Measurements from ENCODE around the gene WIPI1. TPM values are rescaled to one million over a fixed set of nuclear protein-coding genes. Genes with fewer than 3 reads are reported as not detected.

The WIPI1 gene
- total and polyA plus RNA-seq, 10 of the 15 experiments (the other 5 are each of a cell fraction or from before 2014, with no cell fraction given): 6.5 to 44.5 (median 26.2) TPM

- peak; percentile 78 for TF ChIP-seq KLF5 (IDR thresholded peaks at IDR 0.05; ENCODE audit: partially characterized antibody)
- TF ChIP-seq TAF1 (IDR thresholded peaks at IDR 0.05; ENCODE audit: borderline replicate concordance, low read depth, low read length): peak; percentile 58; the same call in 1 of the 2 replicates
- no peak for TF ChIP-seq SMC3 (IDR thresholded peaks at IDR 0.05; ENCODE audit: borderline replicate concordance, low read length)
- TF ChIP-seq, protein P1, sequence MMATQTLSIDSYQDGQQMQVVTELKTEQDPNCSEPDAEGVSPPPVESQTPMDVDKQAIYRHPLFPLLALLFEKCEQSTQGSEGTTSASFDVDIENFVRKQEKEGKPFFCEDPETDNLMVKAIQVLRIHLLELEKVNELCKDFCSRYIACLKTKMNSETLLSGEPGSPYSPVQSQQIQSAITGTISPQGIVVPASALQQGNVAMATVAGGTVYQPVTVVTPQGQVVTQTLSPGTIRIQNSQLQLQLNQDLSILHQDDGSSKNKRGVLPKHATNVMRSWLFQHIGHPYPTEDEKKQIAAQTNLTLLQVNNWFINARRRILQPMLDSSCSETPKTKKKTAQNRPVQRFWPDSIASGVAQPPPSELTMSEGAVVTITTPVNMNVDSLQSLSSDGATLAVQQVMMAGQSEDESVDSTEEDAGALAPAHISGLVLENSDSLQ (IDR thresholded peaks at IDR 0.05): peak; percentile 96
- no peak for TF ChIP-seq RAD21 (IDR thresholded peaks at IDR 0.05; ENCODE audit: insufficient read depth, low read depth, low read length)
- no peak for TF ChIP-seq CTCF (IDR thresholded peaks at IDR 0.05 in 2 of 3, conservative IDR thresholded peaks at IDR 0.05 in 1 of 3; ENCODE audit: control insufficient read depth in 2 of 3, extremely low read depth in 1 of 3, insufficient read depth in 1 of 3, low read depth in 3 of 3, low read length in 3 of 3)
- no peak; the same call in 1 of the 2 replicates for TF ChIP-seq SMARCA5 (IDR thresholded peaks at IDR 0.05)
- no peak for TF ChIP-seq E4F1 (IDR thresholded peaks at IDR 0.05; ENCODE audit: borderline replicate concordance, partially characterized antibody)
- no peak for TF ChIP-seq ZBTB11 (CRISPR knock-in tag; IDR thresholded peaks at IDR 0.05)
- TF ChIP-seq POLR2A (IDR thresholded peaks at IDR 0.05; ENCODE audit: low read depth, low read length): no peak
- TF ChIP-seq, protein P2, sequence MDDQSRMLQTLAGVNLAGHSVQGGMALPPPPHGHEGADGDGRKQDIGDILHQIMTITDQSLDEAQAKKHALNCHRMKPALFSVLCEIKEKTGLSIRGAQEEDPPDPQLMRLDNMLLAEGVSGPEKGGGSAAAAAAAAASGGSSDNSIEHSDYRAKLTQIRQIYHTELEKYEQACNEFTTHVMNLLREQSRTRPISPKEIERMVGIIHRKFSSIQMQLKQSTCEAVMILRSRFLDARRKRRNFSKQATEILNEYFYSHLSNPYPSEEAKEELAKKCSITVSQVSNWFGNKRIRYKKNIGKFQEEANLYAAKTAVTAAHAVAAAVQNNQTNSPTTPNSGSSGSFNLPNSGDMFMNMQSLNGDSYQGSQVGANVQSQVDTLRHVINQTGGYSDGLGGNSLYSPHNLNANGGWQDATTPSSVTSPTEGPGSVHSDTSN (IDR thresholded peaks at IDR 0.05; ENCODE audit: insufficient replicate concordance, low read depth, low read length): peak; percentile 80
- peak; percentile 96 for TF ChIP-seq MTA2 (IDR thresholded peaks at IDR 0.05; ENCODE audit: low read depth)
- TF ChIP-seq IRF4 (IDR thresholded peaks at IDR 0.05; ENCODE audit: low read depth, low read length): peak; percentile 98
- TF ChIP-seq ESRRA (IDR thresholded peaks at IDR 0.05; ENCODE audit: low read length): peak; percentile 71; the same call in 1 of the 2 replicates
- peak; percentile 81 for TF ChIP-seq ZNF217 (IDR thresholded peaks at IDR 0.05)
- no peak for TF ChIP-seq IRF3 (IDR thresholded peaks at IDR 0.05)
- no peak for TF ChIP-seq RELA (IDR thresholded peaks at IDR 0.05; ENCODE audit: borderline replicate concordance, partially characterized antibody)
- peak; percentile 85 for TF ChIP-seq EED (IDR thresholded peaks at IDR 0.05; ENCODE audit: low read depth)
- no peak for TF ChIP-seq HDAC6 (IDR thresholded peaks at IDR 0.05; ENCODE audit: unreplicated experiment)
- TF ChIP-seq KDM1A (IDR thresholded peaks at IDR 0.05; ENCODE audit: borderline replicate concordance): no peak
Measured at GRCh38 chr17:68497885-68498319, 40.6 kb upstream of the WIPI1 start (continued).
